Measurements from ENCODE around the gene LIME1. TPM values are rescaled to one million over a fixed set of nuclear protein-coding genes. Genes with fewer than 3 reads are reported as not detected.

The LIME1 gene
- total RNA-seq, 1 donor from 2014 or later: 32.4 TPM

- no peak overlapping the region for H3K27ac ChIP-seq
- H3K4me1 ChIP-seq: no peaks in the 10 kb centered on the region
- H3K36me3 ChIP-seq: no peaks in the 10 kb centered on the region
- H3K9me3 ChIP-seq: no peaks in the 10 kb centered on the region
- no peak for DNase-seq (ENCODE audit: extremely low spot score in 2 of 2)
- H3K4me3 ChIP-seq: no peak overlapping the region
- intact Hi-C loops (cut with DNase I): no loop called here
- TF ChIP-seq POLR2AphosphoS5 (IDR thresholded peaks at IDR 0.05; ENCODE audit: insufficient read depth in 1 of 2, low read depth in 1 of 2): no peak
- no peak for TF ChIP-seq POLR2A (IDR thresholded peaks at IDR 0.05)
- no peak for TF ChIP-seq CTCF (IDR thresholded peaks at IDR 0.05)
- H3K27me3 ChIP-seq: no peaks in the 10 kb centered on the region
Observed at GRCh38 chr20:63783970-63784369, 47.5 kb downstream of the LIME1 start.

GRCh38 chr20:63785691-63786131 is 49.2 kb downstream of the LIME1 start:
- no peaks in the 10 kb centered on the region for H3K9me3 ChIP-seq
- peaks cover 0 to 5% of the 10 kb centered on the region in 2 donors for H3K36me3 ChIP-seq
- no peaks in the 10 kb centered on the region for H3K27me3 ChIP-seq
- intact Hi-C loops (cut with DNase I): no loop called here
- no peaks in the 10 kb centered on the region for H3K4me1 ChIP-seq
- no peak for DNase-seq (ENCODE audit: extremely low spot score in 2 of 2)
- TF ChIP-seq CTCF (IDR thresholded peaks at IDR 0.05): no peak
- TF ChIP-seq POLR2AphosphoS5 (IDR thresholded peaks at IDR 0.05; ENCODE audit: insufficient read depth in 1 of 2, low read depth in 1 of 2): no peak
- TF ChIP-seq POLR2A (IDR thresholded peaks at IDR 0.05): no peak
- no peak overlapping the region for H3K27ac ChIP-seq
- no peak overlapping the region for H3K4me3 ChIP-seq

GRCh38 chr20:63787302-63787701 is 50.8 kb downstream of the LIME1 start:
- Histone ChIP-seq H3K36me3 (peaks cover 0 to 5% of the 10 kb centered on the region in 2 donors), H3K4me1 (no peaks in the 10 kb centered on the region), H3K9me3 (no peaks in the 10 kb centered on the region), H3K27me3 (no peaks in the 10 kb centered on the region), H3K27ac (no peak overlapping the region), H3K4me3 (no peak overlapping the region)
- TF ChIP-seq POLR2A (IDR thresholded peaks at IDR 0.05): no peak
- TF ChIP-seq CTCF (IDR thresholded peaks at IDR 0.05): no peak
- no peak for TF ChIP-seq POLR2AphosphoS5 (IDR thresholded peaks at IDR 0.05; ENCODE audit: insufficient read depth in 1 of 2, low read depth in 1 of 2)
- no peak for DNase-seq (ENCODE audit: extremely low spot score in 2 of 2)
- intact Hi-C loops (cut with DNase I): no loop called here

- intact Hi-C loops (cut with DNase I): no loop called here
- no peaks in the 10 kb centered on the region for H3K27me3 ChIP-seq
- TF ChIP-seq POLR2AphosphoS5 (IDR thresholded peaks at IDR 0.05; ENCODE audit: insufficient read depth in 1 of 2, low read depth in 1 of 2) (no peak), CTCF (IDR thresholded peaks at IDR 0.05) (no peak), POLR2A (IDR thresholded peaks at IDR 0.05) (no peak)
- H3K4me3 ChIP-seq: no peak overlapping the region
- no peaks in the 10 kb centered on the region for H3K9me3 ChIP-seq
- peaks cover 0 to 5% of the 10 kb centered on the region in 2 donors for H3K36me3 ChIP-seq
- DNase-seq (ENCODE audit: extremely low spot score in 2 of 2): no peak
- no peak overlapping the region for H3K27ac ChIP-seq
- H3K4me1 ChIP-seq: no peaks in the 10 kb centered on the region
Observed at GRCh38 chr20:63787749-63788148, 51.3 kb downstream of the LIME1 start.

Small RNA genes within 50 kb of the gene (small RNA-seq; reads per million reads assigned to genes)
- not detected for gene LIME1
- gene TNFRSF6B: not detected

Other genes with a start within 250 kb of the LIME1 start
- 9.8 TPM for gene EEF1A2, start 237.6 kb upstream of the LIME1 start, total RNA-seq
- gene PPDPF, start 215.9 kb upstream of the LIME1 start, total RNA-seq: 198 TPM
- 25.8 TPM for gene PTK6, start 199.3 kb upstream of the LIME1 start, total RNA-seq
- not detected for gene SRMS, start 188.9 kb upstream of the LIME1 start, total RNA-seq
- not detected for gene FNDC11, start 182.5 kb upstream of the LIME1 start, total RNA-seq
- 31.4 TPM for gene HELZ2, start 162.4 kb upstream of the LIME1 start, total RNA-seq
- gene GMEB2, start 109.6 kb upstream of the LIME1 start, total RNA-seq: 11.3 TPM
- 14.7 TPM for gene STMN3, start 83.2 kb upstream of the LIME1 start, total RNA-seq
- 17.7 TPM for gene RTEL1, start 78.4 kb upstream of the LIME1 start, total RNA-seq
- 16.7 TPM for gene TNFRSF6B, start 40.0 kb upstream of the LIME1 start, total RNA-seq
- gene ARFRP1, start 28.7 kb upstream of the LIME1 start, total RNA-seq: 30.9 TPM
- gene ZGPAT, start 28.6 kb upstream of the LIME1 start, total RNA-seq: 30.4 TPM
- gene SLC2A4RG, start 3.1 kb downstream of the LIME1 start, total RNA-seq: 33.1 TPM
- 7.4 TPM for gene ZBTB46, start 94.6 kb downstream of the LIME1 start, total RNA-seq
- not detected for gene ABHD16B, start 124.8 kb downstream of the LIME1 start, total RNA-seq
- 90.1 TPM for gene TPD52L2, start 128.6 kb downstream of the LIME1 start, total RNA-seq
- 25.8 TPM for gene DNAJC5, start 158.5 kb downstream of the LIME1 start, total RNA-seq
- gene UCKL1, start 219.8 kb downstream of the LIME1 start, total RNA-seq: 50.1 TPM
- gene ZNF512B, start 233.3 kb downstream of the LIME1 start, total RNA-seq: 10.3 TPM
- gene SAMD10, start 243.0 kb downstream of the LIME1 start, total RNA-seq: 11.8 TPM
- 50.6 TPM for gene PRPF6, start 244.5 kb downstream of the LIME1 start, total RNA-seq

Measured in vagina (tissue), 2 donors.